Right atrium auricular region (tissue), 2 donors: ENCODE results near the gene THSD8. TPM values are rescaled to one million over a fixed set of nuclear protein-coding genes. Genes with fewer than 3 reads are reported as not detected.
A peak's percentile ranks its signal among the peaks of the same experiment; 100 is the strongest.

Experiments
- DNase-seq: peaks from one replicate; pipeline ENCODE4 v3.0.0-alpha.2; 2019; ENCODE audit warnings: low spot score
- H3K27ac ChIP-seq, 2 donors: fragments of 200-600 bp; sonication (generic); 1 replicate in 1 of 2; 2 replicates in 1 of 2; pipeline ENCODE4 v1.5.1; 2016 to 2019
- H3K27me3 ChIP-seq, 2 donors: fragments of 200-600 bp; sonication (generic); one replicate each; pipeline versions ENCODE4 v1.5.1 to v1.6.0; 2017 to 2019
- H3K36me3 ChIP-seq: fragments of 200-600 bp; sonication (generic); one replicate; pipeline ENCODE4 v1.5.1; 2016
- H3K4me1 ChIP-seq, 2 donors: fragments of 200-600 bp; sonication (generic); one replicate each; pipeline versions ENCODE4 v1.5.1 to v1.6.0; 2017 to 2019
- H3K4me3 ChIP-seq, 2 donors: fragments of 200-600 bp; sonication (generic); 1 replicate in 1 of 2; 2 replicates in 1 of 2; pipeline ENCODE4 v1.5.1; 2017 to 2019; ENCODE audit warnings: mild to moderate bottlenecking in 1 of 2, moderate library complexity in 1 of 2
- H3K9me3 ChIP-seq, 2 donors: fragments of 200-600 bp; sonication (generic); one replicate each; pipeline ENCODE4 v1.5.1; 2019
- total RNA-seq, 2 donors: library from RNA; depleted of rRNA; stranded (reverse); fragments of >200 nt; gene quantifications; one replicate each; pipeline ENCODE4 v1.1.0, GENCODE V29; 2016
- TF ChIP-seq, protein P1 (sequence below), 2 donors: fragments of 200-600 bp; sonication (generic); IDR thresholded peaks; one replicate each; pipeline ENCODE4 v1.5.1; 2019; ENCODE audit warnings: antibody characterized with exemption in 2 of 2

Gene THSD8
- total RNA-seq, 2 donors from 2014 or later, result not detected

DNA sequence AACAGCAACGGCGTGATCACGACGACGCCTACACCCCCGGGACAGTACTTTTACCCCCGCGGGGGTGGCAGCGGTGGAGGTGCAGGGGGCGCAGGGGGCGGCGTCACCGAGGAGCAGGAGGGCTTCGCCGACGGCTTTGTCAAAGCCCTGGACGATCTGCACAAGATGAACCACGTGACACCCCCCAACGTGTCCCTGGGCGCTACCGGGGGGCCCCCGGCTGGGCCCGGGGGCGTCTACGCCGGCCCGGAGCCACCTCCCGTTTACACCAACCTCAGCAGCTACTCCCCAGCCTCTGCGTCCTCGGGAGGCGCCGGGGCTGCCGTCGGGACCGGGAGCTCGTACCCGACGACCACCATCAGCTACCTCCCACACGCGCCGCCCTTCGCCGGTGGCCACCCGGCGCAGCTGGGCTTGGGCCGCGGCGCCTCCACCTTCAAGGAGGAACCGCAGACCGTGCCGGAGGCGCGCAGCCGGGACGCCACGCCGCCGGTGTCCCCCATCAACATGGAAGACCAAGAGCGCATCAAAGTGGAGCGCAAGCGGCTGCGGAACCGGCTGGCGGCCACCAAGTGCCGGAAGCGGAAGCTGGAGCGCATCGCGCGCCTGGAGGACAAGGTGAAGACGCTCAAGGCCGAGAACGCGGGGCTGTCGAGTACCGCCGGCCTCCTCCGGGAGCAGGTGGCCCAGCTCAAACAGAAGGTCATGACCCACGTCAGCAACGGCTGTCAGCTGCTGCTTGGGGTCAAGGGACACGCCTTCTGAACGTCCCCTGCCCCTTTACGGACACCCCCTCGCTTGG, 9.6 kb upstream of the THSD8 start:
- Histone ChIP-seq H3K27me3 (no peaks in the 10 kb centered on the region), H3K27ac (peak overlapping the region; percentile 96 to 99), H3K4me3 (peak overlapping the region; percentile 82 to 88), H3K4me1 (peaks cover 0 to 45% of the 10 kb centered on the region in 2 donors), H3K9me3 (no peaks in the 10 kb centered on the region), H3K36me3 (peaks cover 9% of the 10 kb centered on the region)
- TF ChIP-seq, protein P1, sequence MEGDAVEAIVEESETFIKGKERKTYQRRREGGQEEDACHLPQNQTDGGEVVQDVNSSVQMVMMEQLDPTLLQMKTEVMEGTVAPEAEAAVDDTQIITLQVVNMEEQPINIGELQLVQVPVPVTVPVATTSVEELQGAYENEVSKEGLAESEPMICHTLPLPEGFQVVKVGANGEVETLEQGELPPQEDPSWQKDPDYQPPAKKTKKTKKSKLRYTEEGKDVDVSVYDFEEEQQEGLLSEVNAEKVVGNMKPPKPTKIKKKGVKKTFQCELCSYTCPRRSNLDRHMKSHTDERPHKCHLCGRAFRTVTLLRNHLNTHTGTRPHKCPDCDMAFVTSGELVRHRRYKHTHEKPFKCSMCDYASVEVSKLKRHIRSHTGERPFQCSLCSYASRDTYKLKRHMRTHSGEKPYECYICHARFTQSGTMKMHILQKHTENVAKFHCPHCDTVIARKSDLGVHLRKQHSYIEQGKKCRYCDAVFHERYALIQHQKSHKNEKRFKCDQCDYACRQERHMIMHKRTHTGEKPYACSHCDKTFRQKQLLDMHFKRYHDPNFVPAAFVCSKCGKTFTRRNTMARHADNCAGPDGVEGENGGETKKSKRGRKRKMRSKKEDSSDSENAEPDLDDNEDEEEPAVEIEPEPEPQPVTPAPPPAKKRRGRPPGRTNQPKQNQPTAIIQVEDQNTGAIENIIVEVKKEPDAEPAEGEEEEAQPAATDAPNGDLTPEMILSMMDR (IDR thresholded peaks at IDR 0.05), result no peak
- DNase-seq, result no peak

DNA sequence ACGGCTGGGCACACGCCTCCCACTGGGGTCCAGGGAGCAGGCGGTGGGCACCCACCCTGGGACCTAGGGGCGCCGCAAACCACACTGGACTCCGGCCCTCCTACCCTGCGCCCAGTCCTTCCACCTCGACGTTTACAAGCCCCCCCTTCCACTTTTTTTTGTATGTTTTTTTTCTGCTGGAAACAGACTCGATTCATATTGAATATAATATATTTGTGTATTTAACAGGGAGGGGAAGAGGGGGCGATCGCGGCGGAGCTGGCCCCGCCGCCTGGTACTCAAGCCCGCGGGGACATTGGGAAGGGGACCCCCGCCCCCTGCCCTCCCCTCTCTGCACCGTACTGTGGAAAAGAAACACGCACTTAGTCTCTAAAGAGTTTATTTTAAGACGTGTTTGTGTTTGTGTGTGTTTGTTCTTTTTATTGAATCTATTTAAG, 9.0 kb upstream of the THSD8 start:
- Histone ChIP-seq H3K27ac (peak overlapping the region; percentile 96 to 99), H3K9me3 (no peaks in the 10 kb centered on the region), H3K4me3 (peak overlapping the region; percentile 82 to 88), H3K27me3 (no peaks in the 10 kb centered on the region), H3K36me3 (peaks cover 9% of the 10 kb centered on the region), H3K4me1 (peaks cover 0 to 39% of the 10 kb centered on the region in 2 donors)
- TF ChIP-seq, protein P1 (IDR thresholded peaks at IDR 0.05), result no peak
- no peak for DNase-seq

DNA sequence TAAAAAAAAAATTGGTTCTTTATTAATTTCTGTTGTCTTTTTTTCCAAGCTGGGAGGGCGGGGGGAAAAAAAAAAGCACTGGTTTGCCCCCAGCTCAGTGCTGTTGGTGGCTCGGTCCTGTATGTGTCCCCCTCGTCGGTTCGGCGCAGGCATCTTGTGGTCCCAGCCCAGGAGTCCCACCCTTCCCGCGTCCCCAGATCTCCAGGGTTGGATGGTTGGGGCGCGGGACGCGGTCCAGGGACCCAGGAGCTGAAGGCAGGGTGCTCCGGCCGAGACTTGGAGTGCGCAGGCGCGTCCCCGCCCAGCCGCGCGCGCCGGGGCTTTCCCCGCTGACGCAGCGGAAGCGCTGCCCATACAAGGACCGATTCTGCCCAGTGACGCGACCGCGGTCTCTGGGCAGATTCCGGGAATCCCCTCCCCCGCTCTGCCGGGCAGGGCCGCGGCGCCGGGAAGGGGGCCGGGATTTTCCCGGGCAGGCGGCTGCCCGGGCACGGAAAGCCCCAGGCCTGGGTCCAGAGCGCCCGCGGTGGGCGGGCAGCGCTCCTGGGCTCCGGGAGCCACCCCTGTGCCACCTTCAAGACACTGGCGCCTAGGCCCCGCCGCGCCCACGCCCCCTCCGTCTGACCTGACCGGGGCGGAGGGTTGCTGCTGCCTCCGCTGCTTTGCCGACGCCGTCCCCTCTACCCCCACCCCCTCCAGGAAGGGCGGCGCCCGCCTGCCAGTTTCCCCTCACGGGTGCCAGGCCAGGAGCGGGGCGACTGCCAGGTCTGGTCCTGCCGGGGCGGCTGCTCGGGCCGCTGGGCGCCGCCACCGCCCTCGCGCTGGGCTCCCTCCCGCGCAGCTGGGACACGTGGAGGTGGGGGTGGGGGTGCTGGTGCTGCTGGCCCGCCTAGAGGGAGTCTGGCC, 8.3 kb upstream of the THSD8 start:
- Histone ChIP-seq H3K9me3 (no peaks in the 10 kb centered on the region), H3K27ac (peak overlapping the region; percentile 96 to 99), H3K4me1 (peaks cover 0 to 32% of the 10 kb centered on the region in 2 donors), H3K36me3 (peaks cover 9% of the 10 kb centered on the region), H3K27me3 (no peaks in the 10 kb centered on the region), H3K4me3 (peak overlapping the region; percentile 82 to 88)
- TF ChIP-seq, protein P1 (IDR thresholded peaks at IDR 0.05), result peak in 1 of 2 donors; percentile 29
- peak; percentile 93 for DNase-seq

DNA sequence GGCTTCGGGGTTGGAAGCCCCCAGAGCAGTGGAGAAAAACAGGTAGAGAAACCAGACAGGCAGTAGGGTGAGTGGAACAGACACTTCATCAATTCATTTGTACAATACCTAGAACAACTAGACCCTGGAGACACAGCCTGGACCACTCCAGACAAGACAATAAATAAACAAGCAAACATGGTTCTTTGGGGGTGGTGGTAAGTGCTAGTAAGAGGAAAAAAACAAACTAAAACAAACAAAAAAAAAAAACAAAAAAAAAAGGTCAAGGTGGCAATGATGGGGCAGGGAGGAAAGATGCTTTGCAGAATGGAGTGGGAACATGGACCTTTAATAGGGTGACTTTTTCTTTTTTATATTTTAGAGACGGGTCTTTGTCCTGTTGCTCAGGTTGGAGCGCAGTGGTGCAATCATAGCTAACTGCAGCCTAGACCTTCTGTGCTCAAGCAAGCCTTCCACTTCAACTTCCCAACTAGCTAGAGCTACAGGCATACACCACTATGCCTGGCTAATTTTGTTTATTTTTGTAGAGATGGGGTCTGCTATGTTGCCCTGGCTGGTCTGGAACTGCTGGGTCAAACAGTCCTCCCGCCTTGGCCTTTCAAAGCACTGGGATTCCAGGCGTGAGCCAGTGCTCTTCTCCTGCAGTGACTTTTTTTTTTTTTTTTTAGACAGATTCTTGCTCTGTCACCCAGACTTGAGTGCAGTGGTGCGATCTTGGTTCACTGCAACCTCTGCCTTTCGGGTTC, 7.5 kb upstream of the THSD8 start:
- no peaks in the 10 kb centered on the region for H3K27me3 ChIP-seq
- H3K4me1 ChIP-seq, result peaks cover 0 to 24% of the 10 kb centered on the region in 2 donors
- TF ChIP-seq, protein P1 (IDR thresholded peaks at IDR 0.05), result no peak
- no peaks in the 10 kb centered on the region for H3K9me3 ChIP-seq
- peak overlapping the region; percentile 82 to 88 for H3K4me3 ChIP-seq
- peaks cover 17% of the 10 kb centered on the region for H3K36me3 ChIP-seq
- H3K27ac ChIP-seq, result peak overlapping the region; percentile 96 to 99
- no peak for DNase-seq

DNA sequence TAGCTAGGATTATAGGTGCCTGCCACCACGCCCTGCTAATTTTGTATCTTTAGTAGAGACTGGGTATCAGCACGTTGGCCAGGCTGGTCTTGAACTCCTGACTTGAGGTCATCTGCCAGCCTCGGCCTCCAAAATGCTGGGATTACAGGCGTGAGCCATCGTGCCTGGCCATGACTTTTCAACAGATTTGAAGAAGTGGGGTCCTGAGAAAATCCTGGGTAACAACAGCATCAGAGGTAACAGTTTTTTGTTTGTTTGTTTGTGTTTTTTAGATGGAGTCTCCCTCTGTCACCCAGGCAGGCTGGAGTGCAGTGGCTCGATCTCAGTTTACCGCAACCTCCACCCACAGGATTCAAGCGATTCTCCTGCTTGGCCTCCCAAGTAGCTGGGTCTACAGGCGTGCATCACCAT, 6.9 kb upstream of the THSD8 start:
- H3K4me1 ChIP-seq, result peaks cover 0 to 26% of the 10 kb centered on the region in 2 donors
- TF ChIP-seq, protein P1 (IDR thresholded peaks at IDR 0.05), result no peak
- peaks cover 23% of the 10 kb centered on the region for H3K36me3 ChIP-seq
- H3K27me3 ChIP-seq, result no peaks in the 10 kb centered on the region
- H3K4me3 ChIP-seq, result no peak overlapping the region
- H3K27ac ChIP-seq, result peak overlapping the region; percentile 96 to 99
- no peaks in the 10 kb centered on the region for H3K9me3 ChIP-seq
- DNase-seq, result no peak
